Measurements from ENCODE around the gene SND1.
"Not testable (repeated sequence)": the region's sequence is repeated elsewhere in the genome, so short reads cannot be mapped to it uniquely, and the experiment has no call there.

SND1 gene

GRCh38 chr7:128097211-128097731 lies 445.3 kb downstream of the SND1 start:
- Mint-ChIP-seq H3K27me3 (no peaks in the 10 kb centered on the region), H3K27ac (no peak overlapping the region), H3K4me1 (ENCODE audit: low read depth) (peaks cover 17% of the 10 kb centered on the region), H3K9me3 (no peaks in the 10 kb centered on the region), H3K36me3 (ENCODE audit: low read depth) (peaks cover 32% of the 10 kb centered on the region), H3K4me3 (no peak overlapping the region)

DNA sequence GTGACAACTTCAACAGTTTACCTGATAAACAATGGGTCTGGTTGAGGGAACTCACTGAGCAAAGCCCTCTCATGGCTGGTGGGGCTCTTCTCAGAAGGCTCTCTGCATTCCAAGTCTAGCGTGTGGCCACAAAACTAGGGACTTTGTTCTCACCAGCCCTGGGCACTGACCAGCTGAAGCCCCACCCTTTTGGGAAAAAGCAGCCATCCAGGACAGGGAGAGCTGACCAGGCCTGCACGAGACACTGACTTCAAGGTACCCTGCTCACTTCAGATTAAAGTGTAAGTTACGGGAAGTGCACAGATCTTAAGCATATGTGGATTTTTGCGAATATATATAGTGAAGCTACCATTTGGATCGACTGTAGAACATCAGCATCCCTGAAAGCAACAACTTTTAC lies 446.6 kb downstream of the SND1 start:
- Mint-ChIP-seq H3K4me3 (no peak overlapping the region), H3K4me1 (ENCODE audit: low read depth) (peaks cover 24% of the 10 kb centered on the region), H3K36me3 (ENCODE audit: low read depth) (peaks cover 29% of the 10 kb centered on the region)

GRCh38 chr7:128099204-128099671 lies 447.2 kb downstream of the SND1 start:
- Mint-ChIP-seq H3K27ac (no peak overlapping the region), H3K36me3 (ENCODE audit: low read depth) (peaks cover 24% of the 10 kb centered on the region), H3K4me1 (ENCODE audit: low read depth) (peaks cover 27% of the 10 kb centered on the region), H3K9me3 (no peaks in the 10 kb centered on the region), H3K27me3 (peaks cover 3% of the 10 kb centered on the region), H3K4me3 (no peak overlapping the region)

More for the DNA sequence above, 446.6 kb downstream of the SND1 start:
- H3K9me3 Mint-ChIP-seq: no peaks in the 10 kb centered on the region
- H3K27me3 Mint-ChIP-seq: peaks cover under 1% of the 10 kb centered on the region
- no peak overlapping the region for H3K27ac Mint-ChIP-seq

- no peak overlapping the region for H3K4me3 Mint-ChIP-seq
- peaks cover 36% of the 10 kb centered on the region for H3K4me1 Mint-ChIP-seq (ENCODE audit: low read depth)
- H3K27me3 Mint-ChIP-seq: peaks cover 3% of the 10 kb centered on the region
- no peak overlapping the region for H3K27ac Mint-ChIP-seq
- peaks cover 20% of the 10 kb centered on the region for H3K36me3 Mint-ChIP-seq (ENCODE audit: low read depth)
- no peaks in the 10 kb centered on the region for H3K9me3 Mint-ChIP-seq
These were observed 448.4 kb downstream of the SND1 start for GRCh38 chr7:128100225-128100948.

- peaks cover 3% of the 10 kb centered on the region for H3K27me3 Mint-ChIP-seq
- H3K36me3 Mint-ChIP-seq (ENCODE audit: low read depth): peaks cover 12% of the 10 kb centered on the region
These were observed 449.1 kb downstream of the SND1 start for GRCh38 chr7:128100949-128101713.

DNA sequence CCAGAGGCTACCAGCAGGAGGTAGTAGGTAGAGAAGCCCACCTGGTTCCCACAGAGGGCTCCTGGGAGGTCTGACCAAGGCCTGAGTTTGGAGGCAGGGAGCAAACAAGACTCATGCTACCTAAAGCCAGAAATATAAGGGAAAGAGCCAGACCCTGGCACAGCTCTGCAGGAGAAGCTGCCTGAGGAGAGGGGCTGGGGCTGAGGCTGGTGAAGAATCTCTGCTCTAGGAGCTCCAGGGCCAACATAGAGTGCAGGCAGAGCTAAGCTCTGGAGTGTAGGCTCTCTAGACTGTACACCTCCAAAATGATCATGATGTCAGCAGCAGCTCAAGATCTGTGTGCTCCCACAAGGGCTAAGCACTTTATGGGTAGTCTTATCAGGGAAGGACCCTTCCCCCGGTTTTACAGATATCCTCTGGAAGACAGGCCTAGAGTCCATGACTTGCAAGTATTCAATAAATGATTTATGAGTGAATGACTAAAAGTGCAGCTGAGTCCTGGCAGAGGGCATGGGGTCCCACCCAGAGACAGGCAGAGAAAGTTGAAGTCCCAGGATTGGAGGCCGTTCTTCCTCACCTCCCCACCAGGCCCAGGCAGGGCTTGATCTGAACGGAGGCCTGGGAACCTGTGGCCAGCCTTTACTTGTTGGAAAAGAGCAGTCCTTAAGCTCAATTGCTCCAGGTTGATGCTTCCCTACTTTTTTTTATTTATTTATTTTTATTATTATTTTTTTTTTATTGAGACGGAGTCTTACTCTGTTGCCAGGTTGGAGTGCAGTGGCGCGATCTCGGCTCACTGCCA lies 450.7 kb downstream of the SND1 start:
- no peaks in the 10 kb centered on the region for H3K9me3 Mint-ChIP-seq
- peaks cover 51% of the 10 kb centered on the region for H3K4me1 Mint-ChIP-seq (ENCODE audit: low read depth)
- peaks cover 3% of the 10 kb centered on the region for H3K27me3 Mint-ChIP-seq
- H3K27ac Mint-ChIP-seq: no peak overlapping the region
- no peaks in the 10 kb centered on the region for H3K36me3 Mint-ChIP-seq (ENCODE audit: low read depth)
- H3K4me3 Mint-ChIP-seq: peak overlapping the region; percentile 55

More at GRCh38 chr7:128100949-128101713, 449.1 kb downstream of the SND1 start:
- H3K27ac Mint-ChIP-seq: no peak overlapping the region
- H3K4me1 Mint-ChIP-seq (ENCODE audit: low read depth): peaks cover 41% of the 10 kb centered on the region
- H3K4me3 Mint-ChIP-seq: no peak overlapping the region
- no peaks in the 10 kb centered on the region for H3K9me3 Mint-ChIP-seq

- peak overlapping the region; percentile 83 for H3K4me3 Mint-ChIP-seq
- H3K36me3 Mint-ChIP-seq (ENCODE audit: low read depth): no peaks in the 10 kb centered on the region
- peaks cover 57% of the 10 kb centered on the region for H3K4me1 Mint-ChIP-seq (ENCODE audit: low read depth)
- no peaks in the 10 kb centered on the region for H3K9me3 Mint-ChIP-seq
- peak overlapping the region; percentile 70 for H3K27ac Mint-ChIP-seq
- H3K27me3 Mint-ChIP-seq: peaks cover 3% of the 10 kb centered on the region
These were observed 451.6 kb downstream of the SND1 start for GRCh38 chr7:128103498-128104107.

DNA sequence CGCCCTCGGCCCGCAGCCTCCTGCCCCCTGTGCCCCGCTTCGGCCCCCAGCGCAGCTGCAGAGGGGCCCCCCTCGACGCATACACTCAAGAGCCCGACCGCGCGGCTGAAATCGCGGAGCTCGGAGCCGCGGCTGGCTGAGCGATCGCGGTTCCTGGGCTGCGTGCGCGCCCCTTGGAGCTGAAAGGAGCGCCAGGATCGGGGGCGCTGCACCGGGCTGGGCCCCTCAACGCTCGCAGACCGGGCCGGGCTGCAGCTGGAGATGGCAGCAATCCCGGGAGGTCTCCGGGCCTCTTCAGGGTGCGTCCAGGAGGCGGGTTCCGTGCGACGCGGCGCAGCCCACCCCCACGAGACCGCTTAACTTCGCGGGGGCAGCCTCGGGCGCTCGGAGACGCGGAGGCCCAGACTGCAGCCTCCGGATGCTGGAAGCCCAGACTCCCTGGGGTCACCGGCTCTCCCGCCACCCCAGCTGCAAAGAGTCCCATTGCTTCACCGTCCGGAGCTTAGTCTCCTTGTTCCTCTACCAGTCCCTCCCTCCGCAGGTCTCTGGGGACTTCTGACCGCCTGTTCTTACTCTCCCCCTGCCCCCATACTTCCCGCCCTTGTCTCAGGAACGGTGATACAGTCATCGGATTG lies 452.2 kb downstream of the SND1 start:
- Mint-ChIP-seq H3K4me1 (ENCODE audit: low read depth) (peaks cover 61% of the 10 kb centered on the region), H3K9me3 (no peaks in the 10 kb centered on the region), H3K27me3 (peaks cover 3% of the 10 kb centered on the region), H3K36me3 (ENCODE audit: low read depth) (no peaks in the 10 kb centered on the region), H3K27ac (peak overlapping the region; percentile 37), H3K4me3 (peak overlapping the region; percentile 83)

DNA sequence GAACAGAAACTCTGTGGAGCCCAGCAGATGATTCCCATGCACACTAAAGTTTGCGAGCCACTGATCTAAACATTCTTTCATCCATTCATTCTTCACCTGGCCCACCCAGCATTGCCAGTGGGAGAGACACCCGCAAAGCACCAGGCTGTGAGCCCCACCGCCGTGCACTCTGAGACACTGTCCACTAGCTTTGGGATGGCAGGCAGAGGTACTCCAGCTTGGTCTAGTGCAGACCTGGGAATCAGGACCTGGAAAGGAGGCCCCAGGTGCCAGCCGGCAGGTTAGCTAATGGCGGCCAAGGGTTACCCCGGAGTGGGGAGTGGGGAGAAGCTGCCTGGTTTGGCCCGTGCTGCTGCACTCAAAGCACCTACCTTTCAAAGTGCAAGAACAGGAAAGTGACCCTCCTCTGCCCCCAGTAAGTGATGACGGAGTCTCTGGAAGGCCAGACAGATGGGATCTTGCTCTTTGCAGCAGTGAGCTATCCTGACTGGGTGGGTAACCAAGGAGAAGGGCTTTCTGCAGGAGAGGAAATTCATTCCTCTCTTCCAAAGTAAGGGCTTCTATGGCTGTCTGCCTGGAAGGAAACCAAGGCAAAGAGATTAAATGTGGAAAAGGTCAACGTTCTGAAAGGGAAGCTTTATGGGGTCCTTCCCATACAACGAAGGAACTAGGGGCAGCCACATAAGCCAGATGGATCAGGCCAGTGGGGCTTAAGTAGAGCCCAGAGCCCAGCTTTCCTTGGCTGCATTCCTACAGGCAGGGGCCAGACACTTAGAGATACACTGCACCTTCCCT lies 453.4 kb downstream of the SND1 start:
- Mint-ChIP-seq H3K36me3 (ENCODE audit: low read depth) (no peaks in the 10 kb centered on the region), H3K27me3 (peaks cover 3% of the 10 kb centered on the region), H3K4me3 (no peak overlapping the region), H3K4me1 (ENCODE audit: low read depth) (peaks cover 66% of the 10 kb centered on the region), H3K9me3 (no peaks in the 10 kb centered on the region), H3K27ac (no peak overlapping the region)

DNA sequence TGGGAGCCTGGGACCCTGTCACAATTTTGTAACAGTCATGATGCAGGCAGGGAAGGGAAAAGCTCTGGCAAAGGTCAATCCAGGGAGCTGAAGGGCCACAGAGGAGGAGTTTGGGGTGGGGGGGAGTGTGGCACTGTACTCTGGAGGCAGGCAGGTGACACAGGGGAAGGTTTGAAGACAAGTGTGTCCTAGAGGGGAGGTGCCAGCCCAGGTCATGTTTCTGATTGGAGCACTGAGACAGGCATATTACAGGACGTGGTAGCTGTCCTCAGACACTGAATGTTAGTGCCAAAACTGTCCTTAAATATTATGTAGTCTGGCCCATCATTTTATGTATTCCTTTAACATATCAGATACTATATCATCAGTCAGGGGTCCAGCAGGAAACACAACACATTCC lies 454.8 kb downstream of the SND1 start:
- H3K27ac Mint-ChIP-seq: no peak overlapping the region
- no peaks in the 10 kb centered on the region for H3K9me3 Mint-ChIP-seq
- no peaks in the 10 kb centered on the region for H3K36me3 Mint-ChIP-seq (ENCODE audit: low read depth)
- peaks cover 3% of the 10 kb centered on the region for H3K27me3 Mint-ChIP-seq
- H3K4me1 Mint-ChIP-seq (ENCODE audit: low read depth): peaks cover 72% of the 10 kb centered on the region
- no peak overlapping the region for H3K4me3 Mint-ChIP-seq

GRCh38 chr7:128107516-128107915 lies 455.5 kb downstream of the SND1 start:
- peaks cover 79% of the 10 kb centered on the region for H3K4me1 Mint-ChIP-seq (ENCODE audit: low read depth)
- not testable (repeated sequence) for H3K9me3 Mint-ChIP-seq; H3K36me3 Mint-ChIP-seq (ENCODE audit: low read depth); H3K4me3 Mint-ChIP-seq; H3K27me3 Mint-ChIP-seq; H3K27ac Mint-ChIP-seq

DNA sequence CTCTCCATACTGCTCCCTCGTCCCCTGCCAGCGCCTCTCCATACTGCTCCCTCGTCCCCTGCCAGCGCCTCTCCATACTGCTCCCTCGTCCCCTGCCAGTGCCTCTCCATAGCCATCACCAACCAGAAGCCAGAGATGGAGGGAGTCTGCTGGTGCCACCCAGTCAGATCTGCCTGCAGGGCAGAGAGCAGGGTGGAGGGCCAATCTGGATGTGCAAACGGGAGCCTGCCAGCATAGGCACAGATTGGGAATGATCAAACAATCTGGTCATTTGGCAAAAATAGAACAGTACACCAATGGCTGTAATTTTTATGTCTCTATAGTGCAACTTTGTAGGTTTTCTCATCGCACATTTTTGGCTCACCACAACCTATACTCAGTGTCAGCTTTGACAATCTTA lies 456.1 kb downstream of the SND1 start:
- Mint-ChIP-seq H3K36me3 (ENCODE audit: low read depth) (no peaks in the 10 kb centered on the region), H3K27me3 (peaks cover 3% of the 10 kb centered on the region), H3K4me3 (no peak overlapping the region), H3K4me1 (ENCODE audit: low read depth) (peaks cover 82% of the 10 kb centered on the region), H3K27ac (no peak overlapping the region), H3K9me3 (no peaks in the 10 kb centered on the region)

- Mint-ChIP-seq H3K27me3 (peaks cover under 1% of the 10 kb centered on the region), H3K4me1 (ENCODE audit: low read depth) (peaks cover 77% of the 10 kb centered on the region), H3K36me3 (ENCODE audit: low read depth) (no peaks in the 10 kb centered on the region), H3K27ac (peak overlapping the region; percentile 76), H3K9me3 (no peaks in the 10 kb centered on the region), H3K4me3 (peak overlapping the region; percentile 64)
These were observed 456.8 kb downstream of the SND1 start for GRCh38 chr7:128108641-128109423.

Data from stimulated activated naive CD8-positive, alpha-beta T cell treated with anti-CD3 and anti-CD28 coated beads, Interleukin-15, Interleukin-2, amounts not matched to agents 100 ng/mL and 50 ng/mL, for 24 hours (primary cell).